Measurements from ENCODE around the gene TUBB4B.

The TUBB4B gene

GRCh38 chr9:137193771-137194170, 47.3 kb upstream of the TUBB4B start:
- Histone ChIP-seq H3K18ac (ENCODE audit: low read length) (no peak overlapping the region), H3K79me2 (ENCODE audit: control insufficient read depth, insufficient read depth, low read length, poor library complexity) (peaks cover 2% of the 10 kb centered on the region), H3K9ac (ENCODE audit: low read length) (no peak overlapping the region), H3K27ac (ENCODE audit: low read depth, low read length) (no peak overlapping the region), H3K4me1 (ENCODE audit: control insufficient read depth in 1 of 2, insufficient read depth in 2 of 2, low read length in 2 of 2) (peaks cover 15 to 23% of the 10 kb centered on the region in 2 experiments), H2AFZ (ENCODE audit: insufficient read depth, low read length, poor library complexity) (no peak overlapping the region), H3K9me3 (ENCODE audit: insufficient read depth, low read depth, low read length) (no peaks in the 10 kb centered on the region), H3K79me1 (ENCODE audit: low read length) (no peaks in the 10 kb centered on the region), H2BK5ac (ENCODE audit: low read depth, low read length, poor library complexity) (no peak overlapping the region), H2BK120ac (ENCODE audit: insufficient read depth, low read length, poor library complexity) (no peak overlapping the region), H3K4ac (ENCODE audit: low read depth, low read length) (no peak overlapping the region), H3K23ac (ENCODE audit: low read length) (no peak overlapping the region), H3K36me3 (ENCODE audit: control insufficient read depth in 1 of 2, insufficient read depth in 2 of 2, low read length in 2 of 2) (peaks cover 27 to 31% of the 10 kb centered on the region in 2 experiments), H4K12ac (ENCODE audit: low read depth, low read length) (no peak overlapping the region), H3K14ac (ENCODE audit: low read length) (no peak overlapping the region), H3K4me2 (ENCODE audit: low read length) (no peak overlapping the region), H2BK12ac (ENCODE audit: low read length) (no peak overlapping the region), H4K91ac (ENCODE audit: low read depth, low read length) (no peak overlapping the region), H4K8ac (ENCODE audit: low read depth, low read length) (no peak overlapping the region), H3K4me3 (ENCODE audit: low read depth, low read length) (no peak overlapping the region), H3K27me3 (ENCODE audit: insufficient read depth, low read length) (no peaks in the 10 kb centered on the region), H2AK5ac (ENCODE audit: low read length) (no peak overlapping the region)
- WGBS (ENCODE audit: extremely low coverage, insufficient coverage, insufficient read length) = no CpG with 5 or more reads among the region's 14 CpGs
- DNase-seq = no peak

GRCh38 chr9:137194388-137194787, 46.7 kb upstream of the TUBB4B start:
- no peak overlapping the region for H2AFZ ChIP-seq (ENCODE audit: insufficient read depth, low read length, poor library complexity)
- H3K18ac ChIP-seq (ENCODE audit: low read length) = no peak overlapping the region
- no peak overlapping the region for H2AK5ac ChIP-seq (ENCODE audit: low read length)
- no peak overlapping the region for H3K23ac ChIP-seq (ENCODE audit: low read length)
- no CpG with 5 or more reads among the region's 16 CpGs for WGBS (ENCODE audit: extremely low coverage, insufficient coverage, insufficient read length)
- H4K8ac ChIP-seq (ENCODE audit: low read depth, low read length) = no peak overlapping the region
- no peak overlapping the region for H3K14ac ChIP-seq (ENCODE audit: low read length)
- H2BK12ac ChIP-seq (ENCODE audit: low read length) = no peak overlapping the region
- no peaks in the 10 kb centered on the region for H3K9me3 ChIP-seq (ENCODE audit: insufficient read depth, low read depth, low read length)
- H4K91ac ChIP-seq (ENCODE audit: low read depth, low read length) = no peak overlapping the region
- no peaks in the 10 kb centered on the region for H3K27me3 ChIP-seq (ENCODE audit: insufficient read depth, low read length)
- no peaks in the 10 kb centered on the region for H3K79me1 ChIP-seq (ENCODE audit: low read length)
- H3K4me3 ChIP-seq (ENCODE audit: low read depth, low read length) = no peak overlapping the region
- DNase-seq = no peak
- no peak overlapping the region for H2BK5ac ChIP-seq (ENCODE audit: low read depth, low read length, poor library complexity)
- no peak overlapping the region for H3K4me2 ChIP-seq (ENCODE audit: low read length)
- H2BK120ac ChIP-seq (ENCODE audit: insufficient read depth, low read length, poor library complexity) = no peak overlapping the region
- peaks cover 27 to 31% of the 10 kb centered on the region in 2 experiments for H3K36me3 ChIP-seq (ENCODE audit: control insufficient read depth in 1 of 2, insufficient read depth in 2 of 2, low read length in 2 of 2)
- no peak overlapping the region for H3K27ac ChIP-seq (ENCODE audit: low read depth, low read length)
- H3K4me1 ChIP-seq (ENCODE audit: control insufficient read depth in 1 of 2, insufficient read depth in 2 of 2, low read length in 2 of 2) = peaks cover 14 to 27% of the 10 kb centered on the region in 2 experiments
- no peak overlapping the region for H3K4ac ChIP-seq (ENCODE audit: low read depth, low read length)
- H3K79me2 ChIP-seq (ENCODE audit: control insufficient read depth, insufficient read depth, low read length, poor library complexity) = peaks cover 2% of the 10 kb centered on the region
- no peak overlapping the region for H3K9ac ChIP-seq (ENCODE audit: low read length)
- no peak overlapping the region for H4K12ac ChIP-seq (ENCODE audit: low read depth, low read length)

GRCh38 chr9:137194909-137195308, 46.2 kb upstream of the TUBB4B start:
- Histone ChIP-seq H3K27me3 (ENCODE audit: insufficient read depth, low read length) (no peaks in the 10 kb centered on the region), H3K27ac (ENCODE audit: low read depth, low read length) (no peak overlapping the region), H4K91ac (ENCODE audit: low read depth, low read length) (no peak overlapping the region), H3K4ac (ENCODE audit: low read depth, low read length) (no peak overlapping the region), H4K12ac (ENCODE audit: low read depth, low read length) (no peak overlapping the region), H3K79me1 (ENCODE audit: low read length) (no peaks in the 10 kb centered on the region), H3K4me2 (ENCODE audit: low read length) (no peak overlapping the region), H3K4me3 (ENCODE audit: low read depth, low read length) (no peak overlapping the region), H2BK5ac (ENCODE audit: low read depth, low read length, poor library complexity) (no peak overlapping the region), H2BK12ac (ENCODE audit: low read length) (no peak overlapping the region), H3K9me3 (ENCODE audit: insufficient read depth, low read depth, low read length) (no peaks in the 10 kb centered on the region), H3K23ac (ENCODE audit: low read length) (no peak overlapping the region), H2AK5ac (ENCODE audit: low read length) (no peak overlapping the region), H2BK120ac (ENCODE audit: insufficient read depth, low read length, poor library complexity) (no peak overlapping the region), H3K36me3 (ENCODE audit: control insufficient read depth in 1 of 2, insufficient read depth in 2 of 2, low read length in 2 of 2) (peaks cover 24 to 28% of the 10 kb centered on the region in 2 experiments), H2AFZ (ENCODE audit: insufficient read depth, low read length, poor library complexity) (no peak overlapping the region), H3K79me2 (ENCODE audit: control insufficient read depth, insufficient read depth, low read length, poor library complexity) (no peaks in the 10 kb centered on the region), H3K14ac (ENCODE audit: low read length) (no peak overlapping the region), H3K9ac (ENCODE audit: low read length) (no peak overlapping the region), H3K4me1 (ENCODE audit: control insufficient read depth in 1 of 2, insufficient read depth in 2 of 2, low read length in 2 of 2) (peaks cover 9 to 25% of the 10 kb centered on the region in 2 experiments), H4K8ac (ENCODE audit: low read depth, low read length) (no peak overlapping the region), H3K18ac (ENCODE audit: low read length) (no peak overlapping the region)
- DNase-seq = no peak
- WGBS (ENCODE audit: extremely low coverage, insufficient coverage, insufficient read length) = no CpG with 5 or more reads among the region's 10 CpGs

DNA sequence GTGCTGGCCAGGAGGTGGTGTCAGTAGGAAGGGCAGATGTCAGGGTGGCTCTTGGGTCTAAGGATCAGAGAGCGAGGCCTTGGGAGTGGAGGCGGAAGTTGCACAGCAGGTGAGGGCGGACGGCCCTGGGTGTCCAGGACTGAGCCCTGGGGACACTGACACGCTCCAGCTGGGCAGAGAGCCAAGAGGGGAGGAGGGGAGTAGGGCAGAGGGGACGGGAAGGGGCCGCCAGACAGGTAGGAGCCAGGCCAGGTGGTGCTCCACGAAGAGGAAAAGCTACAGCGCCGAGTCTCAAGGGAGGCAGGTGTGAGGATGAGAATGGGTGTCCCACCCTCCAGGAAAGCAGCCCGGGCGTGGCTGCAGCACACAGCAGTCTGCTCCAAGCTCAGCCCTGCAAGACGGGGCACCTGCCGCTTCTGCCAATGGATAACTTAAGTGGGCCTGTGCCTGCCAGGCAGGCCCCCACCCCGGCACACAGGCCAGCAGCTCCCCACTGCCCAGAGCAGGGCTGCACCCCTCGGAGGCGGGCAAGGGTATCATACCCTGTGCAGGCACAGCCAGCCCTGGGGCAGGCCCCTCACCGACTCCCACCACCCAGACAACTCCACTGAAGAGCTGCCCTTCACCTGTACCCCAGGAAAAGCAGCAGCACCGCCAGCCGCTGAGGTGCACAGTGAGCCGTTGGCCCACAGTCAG, 45.4 kb upstream of the TUBB4B start:
- H2BK5ac ChIP-seq (ENCODE audit: low read depth, low read length, poor library complexity) = no peak overlapping the region
- H3K4me2 ChIP-seq (ENCODE audit: low read length) = no peak overlapping the region
- H4K91ac ChIP-seq (ENCODE audit: low read depth, low read length) = no peak overlapping the region
- no peak overlapping the region for H3K14ac ChIP-seq (ENCODE audit: low read length)
- no CpG with 5 or more reads among the region's 21 CpGs for WGBS (ENCODE audit: extremely low coverage, insufficient coverage, insufficient read length)
- no peaks in the 10 kb centered on the region for H3K9me3 ChIP-seq (ENCODE audit: insufficient read depth, low read depth, low read length)
- H3K4ac ChIP-seq (ENCODE audit: low read depth, low read length) = no peak overlapping the region
- no peak overlapping the region for H2AK5ac ChIP-seq (ENCODE audit: low read length)
- no peak overlapping the region for H2AFZ ChIP-seq (ENCODE audit: insufficient read depth, low read length, poor library complexity)
- no peak overlapping the region for H3K4me3 ChIP-seq (ENCODE audit: low read depth, low read length)
- DNase-seq = peak in 1 of 2 donors; percentile 10
- H3K79me2 ChIP-seq (ENCODE audit: control insufficient read depth, insufficient read depth, low read length, poor library complexity) = no peaks in the 10 kb centered on the region
- no peaks in the 10 kb centered on the region for H3K79me1 ChIP-seq (ENCODE audit: low read length)
- no peak overlapping the region for H2BK12ac ChIP-seq (ENCODE audit: low read length)
- H3K18ac ChIP-seq (ENCODE audit: low read length) = no peak overlapping the region
- no peak overlapping the region for H2BK120ac ChIP-seq (ENCODE audit: insufficient read depth, low read length, poor library complexity)
- H3K23ac ChIP-seq (ENCODE audit: low read length) = no peak overlapping the region
- H3K27me3 ChIP-seq (ENCODE audit: insufficient read depth, low read length) = no peaks in the 10 kb centered on the region
- H3K27ac ChIP-seq (ENCODE audit: low read depth, low read length) = no peak overlapping the region
- no peak overlapping the region for H3K9ac ChIP-seq (ENCODE audit: low read length)
- no peak overlapping the region for H4K8ac ChIP-seq (ENCODE audit: low read depth, low read length)
- peaks cover 16 to 21% of the 10 kb centered on the region in 2 experiments for H3K36me3 ChIP-seq (ENCODE audit: control insufficient read depth in 1 of 2, insufficient read depth in 2 of 2, low read length in 2 of 2)
- no peak overlapping the region for H4K12ac ChIP-seq (ENCODE audit: low read depth, low read length)
- H3K4me1 ChIP-seq (ENCODE audit: control insufficient read depth in 1 of 2, insufficient read depth in 2 of 2, low read length in 2 of 2) = peaks cover 9 to 23% of the 10 kb centered on the region in 2 experiments
